GM12874 (cell line): ENCODE results near the gene OTX1.

Source experiments
- CTCF ChIP-seq: IDR thresholded peaks from 2 replicates; pipeline ENCODE4 v1.5.1; 2011; ENCODE audit warnings: low read depth, mild to moderate bottlenecking, control low read depth, low read length, moderate library complexity; ENCODE audit not compliant: insufficient read depth

The OTX1 gene

GRCh38 chr2:63013438-63013837, 37.2 kb upstream of the OTX1 start:
- TF ChIP-seq CTCF, result no peak

- TF ChIP-seq CTCF, result no peak
These were observed 35.2 kb upstream of the OTX1 start for GRCh38 chr2:63015389-63015788.

DNA sequence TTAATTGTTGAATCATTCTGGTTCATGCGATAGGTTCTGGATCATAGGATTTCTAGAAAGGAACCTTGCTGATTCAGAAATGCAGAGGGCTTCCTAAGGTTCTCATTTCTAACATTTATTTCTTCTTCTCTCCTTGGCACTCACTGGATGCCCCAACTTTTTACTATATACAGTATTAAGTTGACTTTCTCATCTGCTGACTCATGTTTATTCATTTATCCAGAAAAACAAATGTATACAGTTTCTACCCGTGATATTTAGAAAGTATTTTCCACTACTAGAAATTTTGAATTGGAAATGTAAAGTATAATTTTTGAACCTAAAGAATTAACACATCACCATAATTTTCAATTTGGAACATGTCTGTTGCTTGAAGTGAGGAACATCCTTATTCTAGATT, 32.2 kb upstream of the OTX1 start:
- no peak for TF ChIP-seq CTCF

DNA sequence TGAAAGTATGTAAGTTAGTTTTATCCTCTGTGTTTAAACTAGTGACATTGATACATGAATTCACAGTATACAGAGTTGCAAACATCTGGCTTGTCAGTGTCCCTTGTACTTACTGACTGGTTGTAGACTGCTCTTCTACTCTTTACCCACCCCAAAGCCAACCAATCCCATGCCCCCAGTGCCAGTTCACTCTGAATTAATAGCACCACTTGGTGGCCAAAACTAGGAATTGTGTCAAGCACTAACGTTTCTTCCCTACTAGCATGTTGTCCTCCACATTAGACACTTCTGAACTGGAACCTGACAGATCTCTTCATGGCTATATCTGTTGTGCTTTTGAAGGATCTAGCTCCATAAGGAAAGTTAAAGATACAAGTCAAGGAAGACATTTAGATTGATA, 27.2 kb upstream of the OTX1 start:
- TF ChIP-seq CTCF, result peak; percentile 24; the same call in 1 of the 2 replicates

DNA sequence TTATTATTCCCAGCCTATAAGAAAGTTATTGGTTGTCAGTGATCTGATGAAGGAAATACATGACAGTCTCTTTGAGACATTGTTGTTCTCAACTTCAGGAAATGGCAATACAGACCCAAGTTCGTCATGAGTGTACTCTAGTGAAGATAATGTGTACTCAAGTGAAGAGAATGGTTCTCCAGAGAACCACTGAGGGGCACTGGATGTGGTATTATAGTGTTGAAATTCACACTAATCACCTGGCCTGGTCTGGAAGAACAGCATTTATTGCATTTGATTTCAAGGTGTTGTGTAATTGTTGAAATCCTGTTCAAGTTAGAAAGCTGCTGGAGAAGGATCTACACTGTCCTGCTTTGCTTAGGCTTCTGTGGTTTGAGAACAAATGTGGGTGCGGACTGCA, 23.4 kb upstream of the OTX1 start:
- no peak for TF ChIP-seq CTCF

GRCh38 chr2:63029058-63029457, 21.6 kb upstream of the OTX1 start:
- TF ChIP-seq CTCF, result no peak

DNA sequence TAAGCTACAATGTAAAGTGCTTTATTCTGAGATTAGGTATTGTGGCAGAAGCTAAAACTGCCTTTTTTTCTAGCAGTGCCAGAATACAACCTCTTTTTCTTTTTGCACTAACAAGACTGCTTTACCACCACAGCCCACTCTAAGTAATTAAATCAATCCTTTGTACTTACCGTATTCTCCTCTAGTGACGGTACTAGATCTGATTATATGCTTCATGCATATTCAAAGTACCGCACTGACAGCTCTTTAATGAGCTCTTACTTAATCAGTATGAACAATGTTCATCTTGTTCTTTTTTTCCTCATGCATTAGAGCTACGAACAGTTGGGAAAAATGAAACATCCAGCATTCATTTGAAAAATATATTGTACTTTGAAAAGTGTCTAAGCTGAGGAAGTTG, 16.1 kb upstream of the OTX1 start:
- no peak for TF ChIP-seq CTCF

DNA sequence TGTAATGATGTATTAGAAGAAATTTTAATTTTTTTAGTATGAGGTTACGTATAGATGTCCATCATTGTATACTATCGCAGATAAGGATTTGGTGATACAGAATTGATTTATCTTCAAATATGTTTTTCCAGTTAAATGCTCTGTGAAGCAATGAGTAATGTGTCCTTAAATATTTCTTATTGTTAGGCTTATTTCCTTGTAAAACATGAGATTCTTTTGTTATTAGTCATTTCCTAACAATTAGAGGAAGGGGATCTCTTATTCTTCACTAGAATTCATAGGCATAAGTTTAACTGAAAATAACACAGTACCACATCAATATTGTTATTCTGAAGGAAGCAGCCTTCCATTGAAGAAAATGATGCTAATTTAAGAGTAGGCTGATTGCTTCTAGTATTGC, 15.5 kb upstream of the OTX1 start:
- TF ChIP-seq CTCF, result no peak
